Superior temporal gyrus (tissue), 1 donor: ENCODE data around the gene ITK.
"Not testable (repeated sequence)": the region's sequence is repeated elsewhere in the genome, so short reads cannot be mapped to it uniquely, and the experiment has no call there.

Experiments
- DNase-seq: peaks from one replicate; pipeline ENCODE4 v3.0.0-alpha.2; 2016; ENCODE audit errors: extremely low spot score

The ITK gene

DNA sequence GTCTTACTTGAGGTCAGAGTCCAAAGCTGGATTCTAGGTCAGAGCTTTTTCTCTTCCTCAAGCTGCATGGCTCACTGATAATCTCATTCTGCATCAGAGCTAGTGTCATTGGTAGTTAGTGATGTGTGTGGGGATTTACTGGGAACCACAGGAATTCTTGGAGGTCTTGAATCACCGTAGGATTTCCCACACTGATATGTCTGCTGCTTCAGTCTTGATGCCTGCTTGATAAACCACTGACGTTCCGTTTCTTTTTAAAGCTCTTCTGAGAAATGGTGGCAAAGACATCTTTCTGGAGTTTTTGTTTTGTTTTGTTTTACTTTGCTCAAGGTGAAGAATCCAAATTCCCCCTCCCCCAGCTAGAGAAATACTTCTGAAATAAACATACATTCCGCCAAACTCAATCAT, 13.4 kb upstream of the ITK start:
- no peak for DNase-seq

DNA sequence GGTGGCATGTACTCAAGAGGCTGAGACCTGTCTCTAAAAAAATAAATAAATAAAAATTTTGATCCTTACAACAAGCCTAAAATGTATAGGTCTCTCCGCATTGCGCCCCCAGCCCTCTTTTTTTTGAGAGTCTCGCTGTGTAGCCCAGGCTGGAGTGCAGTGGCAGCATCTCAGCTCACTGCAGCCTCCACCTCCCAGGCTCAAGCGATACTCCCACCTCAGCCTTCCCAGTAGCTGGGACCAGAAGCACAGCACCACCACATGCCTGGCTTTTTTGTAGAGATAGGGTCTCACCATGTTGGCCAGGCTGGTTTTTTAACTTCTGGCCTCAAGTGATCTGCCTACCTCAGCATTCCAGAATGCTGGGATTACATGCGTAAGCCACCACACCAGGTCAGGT, 12.4 kb upstream of the ITK start:
- DNase-seq: no peak

DNA sequence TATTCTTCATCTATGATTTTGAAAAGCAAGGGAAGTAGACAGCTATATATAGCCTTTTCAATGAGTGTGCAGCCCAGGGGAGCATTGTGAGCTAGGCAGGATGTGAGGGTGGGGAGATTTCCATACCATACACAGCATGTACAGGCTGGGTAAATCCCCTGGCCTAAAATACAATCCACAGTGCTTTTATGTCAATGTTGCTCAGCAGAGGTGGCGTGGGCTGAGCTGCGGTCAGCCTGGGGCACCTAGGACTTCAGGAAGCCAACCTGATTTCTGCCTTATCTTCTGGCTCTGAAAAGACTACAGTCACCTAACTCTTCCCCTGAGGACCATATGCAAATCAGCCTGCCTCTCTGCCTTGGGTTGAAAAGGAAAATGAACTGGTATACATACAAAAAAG, 8.2 kb upstream of the ITK start:
- DNase-seq: no peak

DNA sequence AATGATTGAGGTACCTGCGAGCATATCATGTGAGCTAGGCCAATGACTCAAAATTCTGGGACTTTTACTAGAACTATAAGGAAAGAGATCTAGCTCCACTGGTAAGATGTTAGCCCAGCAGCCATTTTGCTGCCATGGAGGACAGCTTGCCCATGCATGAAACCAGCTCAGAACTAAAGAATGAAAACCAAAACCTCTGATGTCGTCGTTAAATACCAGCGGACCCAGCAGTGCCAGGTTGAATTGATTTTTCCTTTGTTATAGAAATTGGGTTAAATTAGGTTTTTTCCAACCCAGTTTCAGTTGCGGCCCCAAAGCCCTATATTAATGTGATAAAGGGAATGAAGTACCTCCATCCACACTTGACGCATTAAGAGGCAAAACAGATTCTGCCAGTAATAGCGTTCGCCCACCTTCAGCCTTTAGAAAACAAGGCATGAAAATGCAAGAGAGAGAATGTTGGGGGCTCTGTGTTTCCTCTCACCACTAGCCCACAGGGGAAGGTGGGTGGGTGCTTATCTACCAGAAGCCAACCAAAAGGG, 5.5 kb upstream of the ITK start:
- no peak for DNase-seq

DNA sequence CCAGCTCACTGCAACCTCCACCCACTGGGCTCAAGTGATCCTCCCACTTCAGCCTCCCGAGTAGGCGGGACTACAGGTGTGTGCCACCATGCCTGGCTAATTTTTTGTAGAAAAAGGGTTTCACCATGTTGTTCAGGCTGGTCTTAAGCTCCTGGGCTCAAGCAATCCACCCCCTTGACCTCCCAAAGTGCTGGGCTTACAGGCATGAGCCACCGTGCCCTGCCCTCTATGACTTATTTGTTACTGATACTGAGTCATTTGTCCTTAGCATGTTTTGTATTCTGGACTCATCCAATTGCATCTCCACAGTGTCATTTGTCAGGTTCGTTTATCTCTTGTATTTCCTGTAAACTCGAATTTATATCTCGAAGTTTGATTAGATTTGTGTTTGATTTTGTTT, 2.7 kb upstream of the ITK start:
- DNase-seq: no peak

DNA sequence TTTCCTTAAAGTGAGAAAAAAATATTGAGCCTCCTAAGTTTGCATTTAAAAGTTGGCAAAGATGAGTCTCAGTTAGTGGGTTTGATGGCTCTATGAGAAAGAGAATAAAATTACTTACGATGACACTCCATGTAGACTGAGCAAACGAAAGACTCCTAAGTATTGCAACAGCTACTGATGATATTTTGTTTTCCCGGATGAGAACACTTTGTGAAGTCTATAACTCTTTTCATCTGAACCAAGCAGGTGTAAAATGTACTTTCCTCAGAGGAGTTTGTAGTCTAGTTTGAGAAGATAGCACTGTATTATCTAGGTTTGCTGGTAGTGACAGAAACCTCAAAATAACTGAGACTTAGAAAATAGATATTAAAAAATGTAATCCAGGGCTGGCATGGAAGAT, 1.7 kb upstream of the ITK start:
- DNase-seq: no peak

DNA sequence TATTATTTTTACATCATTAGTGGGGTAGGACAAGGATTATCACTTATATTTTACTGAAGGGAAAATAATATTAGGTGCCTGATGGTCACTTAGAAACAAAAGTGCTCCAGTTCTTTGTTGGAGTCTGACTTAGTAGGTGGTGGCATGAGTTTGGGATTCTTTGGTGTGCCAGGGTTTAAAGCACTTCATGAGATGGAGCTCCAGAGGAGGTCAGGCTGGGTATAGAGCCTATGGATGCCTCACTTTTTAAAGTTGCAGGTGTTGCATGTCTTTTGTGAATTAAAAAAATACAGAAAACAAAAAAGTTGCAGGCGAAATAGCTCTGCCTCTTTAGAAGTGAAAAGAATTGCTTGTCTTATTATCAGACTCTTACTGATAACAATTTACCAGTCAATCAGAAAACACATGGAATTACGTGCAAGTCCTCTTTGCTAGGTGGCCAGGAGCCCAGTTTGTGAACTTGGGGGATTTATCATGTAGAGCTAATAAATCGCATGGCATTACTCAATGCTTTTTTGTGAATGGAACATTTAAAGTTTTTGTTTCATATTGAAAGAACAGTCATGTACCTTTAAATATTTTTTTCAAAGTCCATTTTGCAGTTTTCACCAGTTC, 1.6 kb downstream of the ITK start:
- DNase-seq: no peak

DNA sequence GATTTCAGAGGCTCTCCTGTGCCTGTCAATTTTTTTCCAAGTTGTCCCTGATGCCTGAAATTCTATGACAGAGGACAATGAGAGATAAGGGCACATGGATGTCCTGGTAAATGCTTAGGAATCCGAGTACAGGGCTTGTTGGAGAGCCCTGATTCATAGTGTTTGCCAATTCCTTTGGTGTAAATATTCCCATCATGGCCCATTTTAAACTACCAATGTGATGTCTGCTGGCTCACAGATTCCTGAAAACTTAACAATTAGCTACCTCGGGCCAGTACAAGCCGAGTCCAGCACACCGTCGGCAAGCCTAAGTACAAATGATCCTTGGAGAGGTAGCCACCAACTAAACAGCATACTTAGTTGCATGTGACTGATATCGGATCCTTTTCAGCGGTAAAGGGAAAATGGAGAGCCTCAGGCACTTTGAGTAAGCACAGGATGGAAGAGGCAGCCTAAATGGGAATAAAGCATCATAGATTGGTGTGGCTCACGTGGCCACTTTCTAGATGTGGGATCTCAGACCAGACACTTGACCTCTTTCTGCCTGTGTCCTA, 3.6 kb downstream of the ITK start:
- no peak for DNase-seq

DNA sequence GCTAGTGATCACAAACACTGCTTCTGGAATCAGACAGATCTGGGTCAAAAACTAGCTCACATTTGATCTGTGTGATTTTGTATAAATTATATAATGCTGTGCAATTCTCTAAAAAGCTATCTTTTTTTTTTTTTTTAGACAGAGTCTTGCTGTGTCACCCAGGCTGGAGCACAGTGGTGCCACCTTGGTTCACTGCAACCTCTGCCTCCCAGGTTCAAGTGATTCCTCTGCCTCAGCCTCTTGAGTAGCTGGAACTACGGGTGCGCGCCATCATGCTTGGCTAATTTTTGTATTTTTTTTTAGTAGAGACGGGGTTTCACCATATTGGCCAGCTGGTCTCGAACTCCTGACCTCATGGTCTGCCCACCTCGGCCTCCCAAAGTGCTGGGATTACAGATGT, 4.5 kb downstream of the ITK start:
- DNase-seq: not testable (repeated sequence)

DNA sequence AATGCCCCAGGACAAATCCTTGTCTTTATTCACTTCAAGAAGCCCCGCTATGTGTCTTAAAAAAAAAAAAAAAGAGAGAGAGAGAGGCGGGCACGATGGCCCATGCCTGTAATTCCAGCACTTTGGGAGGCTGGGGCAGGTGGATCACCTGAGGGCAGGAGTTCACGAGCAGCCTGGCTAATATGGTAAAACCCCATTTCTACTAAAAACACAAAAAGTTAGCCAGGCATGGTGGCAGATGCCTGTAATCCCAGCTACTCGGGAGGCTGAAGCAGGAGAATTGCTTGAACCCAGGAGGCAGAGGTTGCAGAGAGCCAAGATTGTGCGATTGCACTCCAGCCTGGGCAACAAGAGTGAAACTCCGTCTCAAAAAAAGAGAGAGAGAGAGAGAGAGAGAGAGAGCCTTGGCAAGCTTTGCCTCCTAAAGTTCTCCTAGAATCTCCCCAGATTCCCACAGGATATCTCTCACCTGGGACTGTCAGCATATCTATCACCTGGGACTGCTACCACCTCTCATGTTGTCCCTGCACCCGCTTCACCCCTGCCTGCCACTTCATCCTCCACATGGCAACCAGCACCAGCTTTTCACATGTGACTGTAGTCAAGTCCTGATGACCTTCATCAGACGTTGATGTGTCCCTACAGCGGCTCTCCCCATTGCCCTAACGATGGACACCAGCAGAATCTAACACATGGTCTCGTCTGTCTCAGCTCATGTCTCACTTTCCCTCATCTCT, 5.8 kb downstream of the ITK start:
- no peak for DNase-seq

DNA sequence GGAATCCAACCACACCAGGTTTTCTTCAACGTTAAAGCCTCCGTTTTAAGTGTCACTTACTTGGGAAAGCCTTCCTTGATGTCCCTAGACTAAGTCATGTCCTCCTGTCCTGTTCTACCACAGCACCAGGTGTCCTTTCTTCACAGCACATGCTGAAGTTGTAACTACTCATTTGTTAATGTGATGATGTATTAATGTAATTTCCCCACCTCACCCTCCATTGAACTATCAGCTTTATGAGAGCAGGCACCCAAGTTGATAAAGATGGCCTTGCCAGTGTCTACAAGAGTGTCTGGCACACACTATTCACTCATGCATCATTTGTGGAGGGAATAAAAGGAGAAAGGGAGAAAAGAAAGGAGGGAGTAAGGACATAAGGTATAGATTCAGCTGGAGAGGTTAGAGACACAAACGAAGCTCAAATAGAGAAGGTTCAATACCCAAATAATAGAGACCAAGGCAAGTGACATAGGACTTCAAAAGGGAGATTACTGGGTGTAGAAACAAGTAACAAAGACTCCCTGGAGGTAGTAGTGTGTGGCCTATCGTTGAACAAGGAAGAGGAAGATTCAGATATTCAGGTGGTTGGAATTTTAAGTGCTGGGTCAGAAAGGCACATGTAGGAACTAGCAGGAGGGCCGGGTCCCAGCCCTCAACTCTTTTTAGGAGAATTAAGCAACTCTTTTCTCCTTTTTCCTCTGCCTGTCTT, 6.6 kb downstream of the ITK start:
- DNase-seq: no peak

DNA sequence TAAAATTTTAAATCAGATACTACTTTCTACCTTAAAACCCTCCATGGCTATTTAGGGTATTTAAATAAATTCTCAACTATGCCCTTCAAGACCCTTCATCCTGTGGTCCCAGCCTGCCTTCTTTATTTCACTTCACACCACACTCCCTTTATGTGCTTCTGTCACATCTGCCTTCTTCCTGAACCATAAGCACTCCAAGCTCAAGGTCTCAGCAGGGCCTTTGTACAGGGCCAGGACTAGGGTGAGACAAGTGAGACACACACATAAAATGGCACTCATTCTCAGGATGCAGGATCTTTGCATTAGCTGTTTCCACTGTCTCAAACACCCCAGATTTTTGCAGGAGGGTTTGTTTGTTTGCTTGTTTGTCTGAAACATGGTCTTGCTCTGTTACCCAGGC, 7.6 kb downstream of the ITK start:
- no peak for DNase-seq

DNA sequence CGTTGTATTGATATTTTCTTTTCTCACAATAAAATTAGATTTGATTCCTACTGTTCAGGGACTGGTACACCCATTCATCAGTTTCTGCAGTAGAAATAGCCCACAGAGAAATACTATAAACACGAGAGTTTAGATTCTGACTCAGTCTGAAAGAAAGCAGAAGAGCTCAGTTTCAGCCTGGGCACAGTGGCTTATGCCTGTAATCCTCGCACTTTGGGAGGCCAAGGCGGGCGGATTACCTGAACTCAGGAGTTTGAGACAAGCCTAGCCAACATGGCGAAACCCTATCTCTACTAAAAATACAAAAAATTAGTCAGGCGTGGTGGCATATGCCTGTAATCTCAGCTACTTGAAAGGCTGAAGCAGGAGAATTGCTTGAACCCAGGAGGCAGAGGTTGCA, 8.6 kb downstream of the ITK start:
- DNase-seq: no peak

DNA sequence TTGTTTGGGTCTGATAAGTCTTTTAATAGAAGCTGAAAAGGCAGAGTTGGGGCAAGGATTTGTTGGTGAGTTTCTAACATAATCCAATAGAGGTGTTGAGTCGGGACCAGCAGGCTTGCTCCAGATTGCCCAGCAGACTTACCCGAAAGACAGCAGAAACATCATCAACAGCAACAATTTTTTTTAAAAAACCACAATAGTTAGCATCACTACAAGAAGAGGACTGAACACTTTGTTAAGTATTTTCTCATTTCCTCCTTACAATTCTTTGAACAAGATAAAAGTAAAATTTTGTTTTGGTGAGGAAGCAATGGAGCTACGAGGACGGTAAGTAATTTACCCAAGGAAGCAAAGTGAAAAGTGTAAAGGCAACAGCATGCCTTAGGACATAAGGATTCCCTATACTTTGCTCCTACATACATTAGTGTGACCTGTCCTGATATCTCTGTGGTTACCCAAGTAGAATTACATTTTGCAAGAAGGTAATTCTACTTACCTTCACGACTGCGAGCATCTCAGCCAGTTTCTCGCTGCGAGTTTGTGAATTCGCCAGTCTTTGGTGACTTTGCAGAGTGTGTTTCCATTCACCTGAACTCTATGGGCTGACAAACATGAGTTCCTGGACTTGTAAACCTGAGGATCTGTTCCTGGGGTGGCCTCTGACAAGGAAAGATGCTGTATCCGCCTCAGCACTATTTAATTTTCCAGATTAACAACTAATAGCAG, 13.2 kb downstream of the ITK start:
- DNase-seq: no peak

DNA sequence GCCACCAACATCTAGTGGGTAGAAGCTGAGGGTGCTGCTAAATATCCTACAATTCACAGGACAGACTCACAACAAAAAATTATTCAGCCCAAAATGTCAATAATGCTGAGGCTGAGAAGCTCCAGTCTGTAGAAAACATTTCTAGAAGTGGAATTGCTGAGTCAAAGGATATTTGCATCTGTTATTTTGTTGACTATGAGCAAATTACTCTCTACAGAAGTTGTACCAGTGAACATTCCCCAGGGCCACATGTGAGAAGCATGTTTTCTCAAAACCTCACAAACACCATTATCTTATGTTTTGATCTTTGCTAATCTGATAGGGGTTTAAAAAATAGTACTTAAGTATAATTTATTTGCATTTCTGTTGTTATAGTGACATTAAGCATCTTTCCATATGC, 15.4 kb downstream of the ITK start:
- DNase-seq: no peak

DNA sequence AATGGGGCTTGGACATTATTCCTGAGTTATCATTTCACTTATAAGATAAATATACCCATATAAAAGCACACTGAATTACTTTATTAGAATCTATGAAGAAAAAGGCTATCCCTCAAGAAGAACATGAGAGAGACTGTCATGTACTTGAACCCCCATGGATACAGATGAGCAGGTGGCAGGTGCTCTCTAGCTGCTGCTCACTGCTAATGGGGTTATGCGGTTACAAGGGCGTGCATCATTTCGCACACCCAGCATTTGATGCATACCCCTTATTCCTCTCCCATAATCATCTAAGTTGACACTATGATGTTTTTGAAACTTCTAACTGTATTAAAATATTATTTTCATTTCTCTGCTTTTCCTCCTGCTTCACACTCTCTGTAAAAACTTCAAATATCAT, 16.4 kb downstream of the ITK start:
- no peak for DNase-seq

DNA sequence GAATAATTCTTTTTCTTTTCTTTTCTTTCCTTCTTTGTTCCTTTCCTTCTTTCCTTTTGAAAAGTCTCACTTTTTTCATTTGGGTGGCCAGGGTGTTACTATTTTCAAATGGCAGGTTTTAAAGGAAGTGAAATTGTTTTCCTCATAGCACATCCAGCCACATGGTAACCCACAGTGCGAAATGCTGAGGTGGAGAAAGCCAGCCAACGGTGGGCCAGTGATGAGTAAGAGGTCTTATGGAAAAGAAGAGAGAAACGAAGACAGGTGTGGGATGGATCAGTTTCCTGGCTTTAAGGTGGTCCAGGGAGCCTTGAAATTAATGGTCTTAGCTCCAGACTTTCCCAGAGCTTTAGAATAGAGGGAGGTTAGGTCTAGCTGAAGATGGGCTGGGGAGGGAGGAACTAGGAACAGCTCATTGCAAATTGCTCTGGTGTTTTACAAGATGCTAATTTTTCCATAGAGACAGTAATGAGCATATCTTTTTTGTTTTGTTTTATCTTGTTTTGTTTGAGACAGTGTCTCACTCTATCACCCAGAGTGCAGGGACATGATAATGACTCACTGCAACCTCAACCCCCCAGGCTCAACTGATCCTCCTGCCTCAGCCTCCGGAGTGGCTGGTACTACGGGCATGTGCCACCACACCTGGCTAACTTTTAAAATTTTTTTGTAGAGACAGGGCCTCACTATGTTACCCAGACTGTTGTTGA, 17.8 kb downstream of the ITK start:
- no peak for DNase-seq

DNA sequence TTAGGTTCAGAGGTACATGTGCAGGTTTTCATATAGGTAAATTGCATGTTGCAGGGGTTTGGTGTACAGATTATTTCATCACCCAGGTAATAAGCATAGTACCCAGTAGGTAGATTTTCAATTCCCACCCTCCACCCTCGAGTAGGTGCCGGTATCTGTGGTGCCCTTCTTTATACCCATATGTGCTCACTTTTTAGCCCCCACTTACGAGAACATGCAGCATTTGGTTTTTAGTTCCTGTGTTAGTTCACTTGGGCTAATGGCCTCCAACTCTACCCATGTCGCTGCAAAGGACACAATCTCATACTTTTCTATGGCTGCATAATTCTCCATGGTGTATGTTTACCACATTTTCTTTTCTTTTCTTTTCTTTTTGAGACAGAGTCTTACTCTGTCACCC, 21.2 kb downstream of the ITK start:
- no peak for DNase-seq

DNA sequence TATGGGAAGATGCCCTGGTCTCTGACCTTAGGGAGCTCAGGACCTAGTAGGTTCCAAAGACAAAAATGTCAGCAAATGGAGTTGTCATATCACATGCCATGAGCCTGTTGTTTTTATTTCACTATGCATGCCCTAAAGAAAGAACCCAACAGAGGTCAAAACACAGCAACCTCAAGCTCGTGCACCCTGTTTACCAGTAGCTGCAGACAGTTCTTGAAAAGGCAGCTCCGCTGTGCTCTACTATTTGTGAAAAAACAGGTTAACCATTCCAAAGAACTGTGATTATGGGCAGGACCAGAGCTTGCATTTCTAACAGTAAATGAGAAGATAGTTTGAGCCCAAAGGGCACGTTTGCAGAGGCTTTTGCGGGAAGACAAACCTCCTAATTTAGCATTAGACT, 22.8 kb downstream of the ITK start:
- no peak for DNase-seq

DNA sequence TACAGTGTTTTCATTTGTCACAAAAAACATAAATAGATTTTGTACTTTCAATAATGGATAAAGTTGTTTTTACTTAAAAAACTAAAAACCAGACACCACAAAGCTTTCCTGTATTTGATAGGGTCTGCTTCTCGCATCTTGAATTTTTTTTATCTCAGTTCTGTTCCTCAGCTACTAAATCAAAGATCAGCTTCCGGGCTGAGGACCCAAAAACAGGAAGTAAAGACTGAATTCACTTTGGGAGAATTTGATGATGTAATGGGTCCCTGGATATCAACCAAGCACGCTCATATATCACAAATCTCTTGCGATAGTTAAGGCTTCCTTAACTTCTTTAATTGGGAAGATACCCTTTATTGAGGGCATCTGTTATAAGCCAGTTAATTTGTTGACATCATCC, 24.1 kb downstream of the ITK start:
- no peak for DNase-seq

DNA sequence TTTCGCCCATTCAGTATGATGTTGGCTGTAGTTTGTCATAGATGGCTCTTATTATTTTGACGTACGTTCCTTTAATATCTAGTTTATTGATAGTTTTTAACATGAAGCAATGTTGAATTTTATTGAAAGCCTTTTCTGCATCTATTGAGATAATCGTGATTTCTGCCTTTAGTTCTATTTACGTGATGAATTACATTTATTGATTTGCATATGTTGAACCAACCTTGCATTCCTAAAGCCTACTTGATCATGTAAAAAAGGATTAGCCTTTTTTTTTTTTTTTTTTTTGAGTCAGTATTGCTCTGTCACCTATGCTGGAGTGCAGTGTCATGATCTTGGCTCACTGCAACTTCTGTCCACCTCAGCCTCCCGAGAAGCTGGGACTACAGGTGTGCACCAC, 25.1 kb downstream of the ITK start:
- no peak for DNase-seq
